Mesenchymal stem cell (in vitro differentiated cells and primary cell): Measurements from ENCODE around the gene CPLX1. TPM values are rescaled to one million over a fixed set of nuclear protein-coding genes. Genes with fewer than 3 reads are reported as not detected.

Source experiments
- DNase-seq: peaks from one replicate; pipeline ENCODE4 v3.0.0-alpha.2; 2013
- H2AFZ ChIP-seq: one replicate; pipeline ENCODE4 v1.6.1; 2013; ENCODE audit warnings: low read depth, mild to moderate bottlenecking, control low read depth, inconsistent platforms, low read length, moderate library complexity
- H2AK5ac ChIP-seq: 2 replicates; pipeline ENCODE4 v1.6.1; 2013; ENCODE audit warnings: low read length, moderate library complexity, mild to moderate bottlenecking, inconsistent platforms; ENCODE audit not compliant: severe bottlenecking
- H2BK120ac ChIP-seq: one replicate; pipeline ENCODE4 v1.6.1; 2013; ENCODE audit warnings: low read depth, mild to moderate bottlenecking, inconsistent platforms, low read length, moderate library complexity
- H2BK12ac ChIP-seq, 2 experiments: one replicate each; pipeline ENCODE4 v1.6.1; 2013; ENCODE audit warnings: inconsistent platforms in 2 of 2, low read length in 2 of 2, mild to moderate bottlenecking in 2 of 2, moderate library complexity in 2 of 2, control low read depth in 1 of 2
- H2BK15ac ChIP-seq: one replicate; pipeline ENCODE4 v1.6.1; 2013; ENCODE audit warnings: mild to moderate bottlenecking, low read depth, inconsistent platforms; ENCODE audit not compliant: poor library complexity, severe bottlenecking
- H2BK5ac ChIP-seq: 2 replicates; pipeline ENCODE4 v1.6.1; 2013; ENCODE audit warnings: low read depth, mild to moderate bottlenecking, low read length, control low read depth, inconsistent platforms; ENCODE audit not compliant: poor library complexity, severe bottlenecking
- H3K14ac ChIP-seq, 2 experiments: one replicate each; pipeline ENCODE4 v1.6.1; 2013; ENCODE audit warnings: inconsistent platforms in 2 of 2, low read length in 2 of 2, control low read depth in 1 of 2, mild to moderate bottlenecking in 1 of 2, moderate library complexity in 1 of 2
- H3K18ac ChIP-seq, 2 experiments: one replicate each; pipeline ENCODE4 v1.6.1; 2013; ENCODE audit warnings: inconsistent platforms in 2 of 2, low read length in 2 of 2, control low read depth in 1 of 2, low read depth in 1 of 2, mild to moderate bottlenecking in 1 of 2
- H3K23ac ChIP-seq, 2 experiments: one replicate each; pipeline ENCODE4 v1.6.1; 2013; ENCODE audit warnings: inconsistent platforms in 2 of 2, low read length in 2 of 2, mild to moderate bottlenecking in 2 of 2, moderate library complexity in 2 of 2, control low read depth in 1 of 2
- H3K27ac ChIP-seq: 2 replicates; pipeline ENCODE4 v1.5.1; 2013; ENCODE audit warnings: mild to moderate bottlenecking, moderate library complexity, low read length, control low read depth, inconsistent platforms; ENCODE audit not compliant: poor library complexity, severe bottlenecking
- H3K27me3 ChIP-seq, 2 experiments: 2 replicates each; pipeline versions ENCODE4 v1.6.1 to v1.7.0; 2013; ENCODE audit warnings: low read length in 2 of 2, mild to moderate bottlenecking in 2 of 2, moderate library complexity in 2 of 2, control low read depth in 1 of 2, inconsistent platforms in 1 of 2; ENCODE audit not compliant: control insufficient read depth in 1 of 2, insufficient read depth in 1 of 2
- H3K36me3 ChIP-seq, 2 experiments: 2 replicates each; pipeline versions ENCODE4 v1.6.1 to v1.7.0; 2013; ENCODE audit warnings: low read length in 2 of 2, control low read depth in 1 of 2, inconsistent platforms in 1 of 2, low read depth in 1 of 2, mild to moderate bottlenecking in 1 of 2; ENCODE audit not compliant: insufficient read depth in 2 of 2, control insufficient read depth in 1 of 2
- H3K4ac ChIP-seq, 2 experiments: one replicate each; pipeline ENCODE4 v1.6.1; 2013; ENCODE audit warnings: inconsistent platforms in 2 of 2, low read length in 2 of 2, mild to moderate bottlenecking in 2 of 2, moderate library complexity in 2 of 2, control low read depth in 1 of 2, low read depth in 1 of 2
- H3K4me1 ChIP-seq: 2 replicates; pipeline ENCODE4 v1.6.1; 2013; ENCODE audit warnings: low read depth, low read length, control low read depth; ENCODE audit not compliant: control insufficient read depth, insufficient read depth
- H3K4me2 ChIP-seq: 2 replicates; pipeline ENCODE4 v1.6.1; 2013; ENCODE audit warnings: low read length, mild to moderate bottlenecking, inconsistent platforms; ENCODE audit not compliant: poor library complexity, severe bottlenecking
- H3K4me3 ChIP-seq, 2 experiments: 2 replicates each; pipeline versions ENCODE4 v1.5.1 to v1.7.0; 2013; ENCODE audit warnings: low read length in 2 of 2, mild to moderate bottlenecking in 2 of 2, control low read depth in 1 of 2, low read depth in 1 of 2; ENCODE audit not compliant: insufficient read depth in 1 of 2
- H3K79me1 ChIP-seq: replicated peaks from 2 replicates; pipeline ENCODE4 v1.6.1; 2013; ENCODE audit warnings: mild to moderate bottlenecking, control low read depth, low read length, inconsistent platforms; ENCODE audit not compliant: poor library complexity, severe bottlenecking
- H3K9ac ChIP-seq: 2 replicates; pipeline ENCODE4 v1.7.0; 2013; ENCODE audit warnings: mild to moderate bottlenecking, low read length, moderate library complexity
- H3K9me3 ChIP-seq: 2 replicates; pipeline ENCODE4 v1.7.0; 2013; ENCODE audit warnings: mild to moderate bottlenecking, low read length; ENCODE audit not compliant: control insufficient read depth
- H4K8ac ChIP-seq: one replicate; pipeline ENCODE4 v1.6.1; 2013; ENCODE audit warnings: inconsistent platforms, mild to moderate bottlenecking, low read length, moderate library complexity
- H4K91ac ChIP-seq: one replicate; pipeline ENCODE4 v1.6.1; 2013; ENCODE audit warnings: mild to moderate bottlenecking, low read length, inconsistent platforms
- WGBS: methylation state at CpG from one replicate; pipeline ENCODE4 v1.1.7; 2013; ENCODE audit warnings: mixed read lengths; 5-methylcytosine and 5-hydroxymethylcytosine counted together
- polyA plus RNA-seq, 2 experiments: library from polyadenylated mRNA; stranded (reverse); fragments of 200-250 nt; gene quantifications; one replicate each; pipeline ENCODE4 v1.2.3, GENCODE V29; 2013

CPLX1 gene
- polyA plus RNA-seq (2013, experiment 1 of 2), result 0.14 TPM
- polyA plus RNA-seq (2013, experiment 2 of 2), result 0.10 TPM

GRCh38 chr4:825971-826330, at the start of gene CPLX1:
Gene CPLX1 (minus strand): TSS chr4:826129. CDS start chr4:824522, 1,607 bp downstream.
- no peak within 1 kb of the TSS for H2BK120ac ChIP-seq
- H2BK15ac ChIP-seq, result no peak within 1 kb of the TSS
- H2BK12ac ChIP-seq, result no peak within 1 kb of the TSS
- H3K14ac ChIP-seq, result no peak within 1 kb of the TSS
- no peak within 1 kb of the TSS for H2BK5ac ChIP-seq
- peaks cover 27% of the 10 kb centered on the region for H3K4me1 ChIP-seq
- H3K36me3 ChIP-seq, result peaks cover 0 to 3% of the 10 kb centered on the region in 2 experiments
- H3K23ac ChIP-seq, result no peak within 1 kb of the TSS
- H3K18ac ChIP-seq, result no peak within 1 kb of the TSS
- H3K4me2 ChIP-seq, result peak within 1 kb of the TSS; percentile 76
- no CpG with 5 or more reads among the region's 61 CpGs for WGBS
- DNase-seq, result peak; percentile 24
- no peaks in the 10 kb centered on the region for H3K79me1 ChIP-seq
- H2AFZ ChIP-seq, result no peak within 1 kb of the TSS
- no peaks in the 10 kb centered on the region for H3K9me3 ChIP-seq
- peaks cover 82% of the 10 kb centered on the region in 2 experiments for H3K27me3 ChIP-seq
- no peak within 1 kb of the TSS for H4K91ac ChIP-seq
- no peak within 1 kb of the TSS for H4K8ac ChIP-seq
- no peak within 1 kb of the TSS for H3K9ac ChIP-seq
- no peak within 1 kb of the TSS for H3K27ac ChIP-seq
- H2AK5ac ChIP-seq, result no peak within 1 kb of the TSS
- peak within 1 kb of the TSS in 1 of 2 experiments; percentile 41 for H3K4me3 ChIP-seq
- no peak within 1 kb of the TSS for H3K4ac ChIP-seq

- peaks cover 82 to 93% of the 10 kb centered on the region in 2 experiments for H3K36me3 ChIP-seq
- no peak overlapping the region for H3K4me2 ChIP-seq
- 92% methylated on average over 17 of the region's 17 CpGs for WGBS
- no peak overlapping the region for H2BK15ac ChIP-seq
- no peak overlapping the region for H3K18ac ChIP-seq
- no peak overlapping the region for H3K14ac ChIP-seq
- H3K23ac ChIP-seq, result no peak overlapping the region
- no peak overlapping the region for H4K91ac ChIP-seq
- peaks cover 5% of the 10 kb centered on the region for H3K79me1 ChIP-seq
- no peaks in the 10 kb centered on the region for H3K4me1 ChIP-seq
- H3K9ac ChIP-seq, result no peak overlapping the region
- H3K9me3 ChIP-seq, result no peaks in the 10 kb centered on the region
- no peak overlapping the region for H2AK5ac ChIP-seq
- H2AFZ ChIP-seq, result no peak overlapping the region
- no peak overlapping the region for H3K27ac ChIP-seq
- H3K4me3 ChIP-seq, result no peak overlapping the region
- H2BK5ac ChIP-seq, result no peak overlapping the region
- H3K4ac ChIP-seq, result no peak overlapping the region
- DNase-seq, result no peak
- no peak overlapping the region for H2BK12ac ChIP-seq
- H2BK120ac ChIP-seq, result no peak overlapping the region
- H3K27me3 ChIP-seq, result no peaks in the 10 kb centered on the region
- H4K8ac ChIP-seq, result no peak overlapping the region
Observed at GRCh38 chr4:874971-875817, 49.3 kb upstream of the CPLX1 start.

GRCh38 chr4:874056-874455, 48.1 kb upstream of the CPLX1 start:
- no peak overlapping the region for H2BK120ac ChIP-seq
- H3K4ac ChIP-seq, result no peak overlapping the region
- no peaks in the 10 kb centered on the region for H3K9me3 ChIP-seq
- H3K23ac ChIP-seq, result no peak overlapping the region
- no peak overlapping the region for H2BK15ac ChIP-seq
- no peak overlapping the region for H2AK5ac ChIP-seq
- no peak overlapping the region for H2BK5ac ChIP-seq
- H3K4me3 ChIP-seq, result no peak overlapping the region
- H3K18ac ChIP-seq, result no peak overlapping the region
- H2AFZ ChIP-seq, result no peak overlapping the region
- H4K8ac ChIP-seq, result no peak overlapping the region
- no peak overlapping the region for H3K4me2 ChIP-seq
- H3K36me3 ChIP-seq, result peaks cover 82 to 93% of the 10 kb centered on the region in 2 experiments
- no peak overlapping the region for H2BK12ac ChIP-seq
- H3K79me1 ChIP-seq, result peaks cover 4% of the 10 kb centered on the region
- no peak overlapping the region for H3K14ac ChIP-seq
- no peak overlapping the region for H3K9ac ChIP-seq
- H3K27me3 ChIP-seq, result no peaks in the 10 kb centered on the region
- H3K4me1 ChIP-seq, result peaks cover 5% of the 10 kb centered on the region
- WGBS, result 96% methylated on average over 9 of the region's 9 CpGs
- DNase-seq, result no peak
- H4K91ac ChIP-seq, result no peak overlapping the region
- H3K27ac ChIP-seq, result no peak overlapping the region

- H2BK120ac ChIP-seq, result no peak overlapping the region
- H2BK12ac ChIP-seq, result no peak overlapping the region
- H3K4me1 ChIP-seq, result peaks cover 21% of the 10 kb centered on the region
- no peak overlapping the region for H3K14ac ChIP-seq
- no peak overlapping the region for H2BK5ac ChIP-seq
- no peak overlapping the region for H3K4ac ChIP-seq
- H4K8ac ChIP-seq, result no peak overlapping the region
- no peak overlapping the region for H3K27ac ChIP-seq
- H3K4me2 ChIP-seq, result no peak overlapping the region
- H3K27me3 ChIP-seq, result no peaks in the 10 kb centered on the region
- no peak overlapping the region for H3K18ac ChIP-seq
- H2BK15ac ChIP-seq, result no peak overlapping the region
- peaks cover 6% of the 10 kb centered on the region for H3K79me1 ChIP-seq
- no peak overlapping the region for H2AFZ ChIP-seq
- H3K9me3 ChIP-seq, result no peaks in the 10 kb centered on the region
- DNase-seq, result no peak
- peaks cover 88 to 92% of the 10 kb centered on the region in 2 experiments for H3K36me3 ChIP-seq
- no peak overlapping the region for H3K9ac ChIP-seq
- H2AK5ac ChIP-seq, result no peak overlapping the region
- no peak overlapping the region for H3K4me3 ChIP-seq
- WGBS, result 97% methylated on average over 43 of the region's 43 CpGs
- H3K23ac ChIP-seq, result no peak overlapping the region
- H4K91ac ChIP-seq, result no peak overlapping the region
Observed at GRCh38 chr4:872241-872981, 46.5 kb upstream of the CPLX1 start.
